CD4-positive, alpha-beta T cell treated with Interleukin-10 for 1 hour (primary cell): Measurements from ENCODE around the gene UGGT2.
"Not testable (repeated sequence)": the region's sequence is repeated elsewhere in the genome, so short reads cannot be mapped to it uniquely, and the experiment has no call there.

Experiments used
- DNase-seq: peaks from one replicate; pipeline ENCODE4 v3.0.0-alpha.2; 2020

UGGT2 gene

GRCh38 chr13:96053003-96053703 is at the start of gene UGGT2:
TSS of gene UGGT2 (minus strand) at chr13:96053401. CDS start at chr13:96053312, 89 bp downstream.
- DNase-seq, result peak; percentile 21

- DNase-seq, result no peak
These were observed 47.4 kb upstream of the UGGT2 start for GRCh38 chr13:96100457-96101220.

GRCh38 chr13:96093296-96094006 is 40.2 kb upstream of the UGGT2 start:
- DNase-seq, result no peak

GRCh38 chr13:96091164-96092117 is 38.2 kb upstream of the UGGT2 start:
- DNase-seq, result no peak

- no peak for DNase-seq
These were observed 37.3 kb upstream of the UGGT2 start for GRCh38 chr13:96090240-96091101.

GRCh38 chr13:96089749-96090239 is 36.6 kb upstream of the UGGT2 start, which contains the start of gene HS6ST3:
TSS of gene HS6ST3 (plus strand) at chr13:96090107.
- no peak for DNase-seq

GRCh38 chr13:96089139-96089538 is 35.9 kb upstream of the UGGT2 start:
- no peak for DNase-seq

GRCh38 chr13:96086736-96087135 is 33.5 kb upstream of the UGGT2 start:
- no peak for DNase-seq

GRCh38 chr13:96082640-96083039 is 29.4 kb upstream of the UGGT2 start:
- DNase-seq, result no peak

GRCh38 chr13:96081888-96082287 is 28.7 kb upstream of the UGGT2 start:
- DNase-seq, result no peak

- DNase-seq, result no peak
These were observed 27.5 kb upstream of the UGGT2 start for GRCh38 chr13:96080676-96081075.

GRCh38 chr13:96075953-96076543 is 22.8 kb upstream of the UGGT2 start:
- DNase-seq, result no peak

GRCh38 chr13:96072392-96072791 is 19.2 kb upstream of the UGGT2 start:
- no peak for DNase-seq

- no peak for DNase-seq
These were observed 18.3 kb upstream of the UGGT2 start for GRCh38 chr13:96071504-96071903.

- no peak for DNase-seq
These were observed 15.5 kb upstream of the UGGT2 start for GRCh38 chr13:96068729-96069128.

- DNase-seq, result no peak
These were observed 12.6 kb upstream of the UGGT2 start for GRCh38 chr13:96065849-96066248.

- no peak for DNase-seq
These were observed 572 bp downstream of the UGGT2 start for GRCh38 chr13:96052656-96053002.

GRCh38 chr13:96051946-96052345 is 1.3 kb downstream of the UGGT2 start:
- not testable (repeated sequence) for DNase-seq

- DNase-seq, result not testable (repeated sequence)
These were observed 1.7 kb downstream of the UGGT2 start for GRCh38 chr13:96051491-96051890.

- DNase-seq, result not testable (repeated sequence)
These were observed 2.2 kb downstream of the UGGT2 start for GRCh38 chr13:96050955-96051354.
